Vagina (tissue), 2 donors: ENCODE results near the gene PAPLN.

Source experiments
- CTCF ChIP-seq, 3 experiments: fragments of 450-650 bp in 2 of 3; fragments of 200-600 bp in 1 of 3; sonication (generic) in 1 of 3; IDR thresholded peaks; one replicate each; pipeline ENCODE4 v1.5.1; 2017 to 2019; ENCODE audit warnings: antibody characterized with exemption in 3 of 3, mild to moderate bottlenecking in 2 of 3, moderate library complexity in 2 of 3
- POLR2A ChIP-seq, 2 donors: fragments of 450-650 bp; IDR thresholded peaks; one replicate each; pipeline ENCODE4 v1.6.1; 2017; ENCODE audit warnings: antibody characterized with exemption in 2 of 2, mild to moderate bottlenecking in 2 of 2, moderate library complexity in 2 of 2

- TF ChIP-seq POLR2A (IDR thresholded peaks at IDR 0.05) (no peak), CTCF (IDR thresholded peaks at IDR 0.05) (no peak)
Observed at GRCh38 chr14:73313151-73313550, 75.8 kb downstream of the PAPLN start.
